ENCODE data around the gene LTBP2.

LTBP2 gene

GRCh38 chr14:74495356-74495755 is 116.7 kb downstream of the LTBP2 start:
- Histone ChIP-seq H3K27me3 (ENCODE audit: insufficient read depth, poor library complexity, severe bottlenecking) (no peaks in the 10 kb centered on the region), H3K4me3 (replicated peaks; ENCODE audit: insufficient read depth, low read length) (no peak overlapping the region), H3K27ac (replicated peaks) (no peak overlapping the region)
- peak in 1 of 2 experiments; percentile 16 for DNase-seq (ENCODE audit: low read depth in 1 of 2, low spot score in 1 of 2)
- TF ChIP-seq SPI1 (IDR thresholded peaks at IDR 0.05; ENCODE audit: borderline replicate concordance, low read depth): 0 out of 2 replicates have a peak, but pooled peaks have one; percentile 31
- no peak for TF ChIP-seq CTCF (IDR thresholded peaks at IDR 0.05; ENCODE audit: insufficient read depth, low read length)

GRCh38 chr14:74493343-74494261 is 118.4 kb downstream of the LTBP2 start, which contains the start of gene ISCA2:
Gene ISCA2, plus strand, starts transcription at chr14:74493765. Its CDS starts 10 bp downstream, at chr14:74493775.
- peak within 1 kb of the TSS; percentile 85 for H3K27ac ChIP-seq (replicated peaks)
- TF ChIP-seq GABPA (IDR thresholded peaks at IDR 0.05; ENCODE audit: low read depth) (no peak), POLR2AphosphoS5 (IDR thresholded peaks at IDR 0.05; ENCODE audit: low read depth) (peak; percentile 24; the same call in 1 of the 2 replicates)
- peak within 1 kb of the TSS; percentile 80 for H3K4me3 ChIP-seq (replicated peaks; ENCODE audit: insufficient read depth, low read length)
- H3K27me3 ChIP-seq (ENCODE audit: insufficient read depth, poor library complexity, severe bottlenecking): no peaks in the 10 kb centered on the region
- peak; percentile 87 to 97 for DNase-seq (ENCODE audit: low read depth in 1 of 2, low spot score in 1 of 2)

GRCh38 chr14:74492776-74493342 is 119.2 kb downstream of the LTBP2 start, which contains the start of gene NPC2:
Gene NPC2, minus strand, starts transcription at chr14:74493305. Its CDS starts 31 bp downstream, at chr14:74493274.
- H3K27me3 ChIP-seq (ENCODE audit: insufficient read depth, poor library complexity, severe bottlenecking): no peaks in the 10 kb centered on the region
- TF ChIP-seq SPI1 (IDR thresholded peaks at IDR 0.05; ENCODE audit: borderline replicate concordance, low read depth) (no peak), GABPA (IDR thresholded peaks at IDR 0.05; ENCODE audit: low read depth) (no peak), REST (IDR thresholded peaks at IDR 0.05; ENCODE audit: insufficient replicate concordance, low read depth) (no peak), POLR2AphosphoS5 (IDR thresholded peaks at IDR 0.05; ENCODE audit: low read depth) (no peak), CTCF (IDR thresholded peaks at IDR 0.05; ENCODE audit: insufficient read depth, low read length) (no peak)
- H3K27ac ChIP-seq (replicated peaks): peak within 1 kb of the TSS; percentile 85
- DNase-seq (ENCODE audit: low read depth in 1 of 2, low spot score in 1 of 2): no peak
- H3K4me3 ChIP-seq (replicated peaks; ENCODE audit: insufficient read depth, low read length): peak within 1 kb of the TSS; percentile 80

DNA sequence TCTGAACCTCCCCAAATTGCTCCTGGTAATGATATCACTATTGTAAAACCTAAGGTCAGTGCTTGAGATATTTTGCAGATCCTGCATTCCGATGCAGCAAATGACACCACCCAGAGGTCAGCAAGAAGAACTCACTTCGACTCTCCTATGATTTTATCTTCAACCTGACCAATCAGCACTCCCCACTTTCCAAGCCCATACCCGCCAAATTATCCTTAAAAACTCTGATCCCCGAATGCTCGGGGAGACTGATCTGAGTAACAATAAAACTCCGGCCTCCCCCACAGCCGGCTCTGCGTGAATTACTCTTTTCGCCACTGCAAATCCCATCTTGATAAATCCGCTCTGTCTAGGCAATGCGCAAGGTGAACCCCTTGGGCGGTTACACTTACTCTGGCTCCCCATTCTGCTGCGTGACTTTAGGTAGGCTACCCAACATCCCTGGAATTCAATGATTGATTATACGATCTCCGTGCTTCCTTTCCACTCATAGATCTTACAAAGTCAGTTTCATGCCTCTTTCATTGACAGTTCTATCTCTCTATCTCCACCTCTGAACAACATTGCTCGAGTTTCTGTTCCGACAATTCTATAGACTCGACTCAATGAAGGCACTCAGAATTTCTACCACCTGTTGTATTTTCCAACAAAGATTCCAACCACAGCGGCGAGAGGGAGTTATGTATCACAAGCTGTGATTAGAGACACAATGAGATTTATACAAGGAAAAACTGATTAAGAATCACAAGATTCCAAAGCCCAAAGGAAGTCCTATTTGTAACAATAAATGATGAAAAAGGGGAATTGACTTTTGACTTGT is 119.9 kb downstream of the LTBP2 start:
- Histone ChIP-seq H3K27me3 (ENCODE audit: insufficient read depth, poor library complexity, severe bottlenecking) (no peaks in the 10 kb centered on the region), H3K4me3 (replicated peaks; ENCODE audit: insufficient read depth, low read length) (peak overlapping the region; percentile 80), H3K27ac (replicated peaks) (no peak overlapping the region)
- TF ChIP-seq REST (IDR thresholded peaks at IDR 0.05; ENCODE audit: insufficient replicate concordance, low read depth) (no peak), SPI1 (IDR thresholded peaks at IDR 0.05; ENCODE audit: borderline replicate concordance, low read depth) (peak; percentile 19; the same call in 1 of the 2 replicates), CTCF (IDR thresholded peaks at IDR 0.05; ENCODE audit: insufficient read depth, low read length) (no peak)
- DNase-seq (ENCODE audit: low read depth in 1 of 2, low spot score in 1 of 2): no peak
